Pancreas (tissue), 10 donors: ENCODE measurements around the gene ZFYVE16. TPM values are rescaled to one million over a fixed set of nuclear protein-coding genes. Genes with fewer than 3 reads are reported as not detected.

Experiments
- ATAC-seq, 4 donors: fragments of 200-7000 bp; cut with Tn5 transposase; one replicate each; pipeline versions ENCODE4 v1.8.0 to v1.9.1; 2020; ENCODE audit warnings: mild to moderate bottlenecking in 4 of 4, moderate library complexity in 4 of 4
- DNase-seq, 6 donors: peaks; one replicate each; pipeline ENCODE4 v3.0.0-alpha.2; 2020
- FAIRE-seq: peaks from 2 replicates; lab custom pipeline; 2012; peaks lifted over from hg19 to GRCh38; lab: Jason Lieb, UNC
- H3K27ac ChIP-seq, 4 donors: fragments of 200-600 bp; sonication (generic); 1 replicate in 3 of 4; 2 replicates in 1 of 4; pipeline versions ENCODE4 v1.5.0 to v1.8.0; 2020
- H3K27me3 ChIP-seq, 4 donors: fragments of 200-600 bp; one replicate each; pipeline ENCODE4 v1.8.0; 2021
- H3K36me3 ChIP-seq, 3 donors: fragments of 200-600 bp; sonication (generic) in 1 of 3; one replicate each; pipeline versions ENCODE4 v1.5.0 to v1.8.0; 2020 to 2021
- H3K4me1 ChIP-seq, 3 donors: fragments of 200-600 bp; one replicate each; pipeline ENCODE4 v1.8.0; 2021
- H3K4me3 ChIP-seq, 4 donors: fragments of 200-600 bp; sonication (generic) in 2 of 4; one replicate each; pipeline versions ENCODE4 v1.5.0 to v1.8.0; 2020 to 2021
- H3K9me3 ChIP-seq, 4 donors: fragments of 200-600 bp; one replicate each; pipeline ENCODE4 v1.8.0; 2021
- CTCF ChIP-seq, 4 donors: fragments of 200-600 bp; sonication (generic) in 3 of 4; IDR thresholded peaks; one replicate each; pipeline versions ENCODE4 v1.5.0 to v1.8.0; 2021; ENCODE audit warnings: antibody characterized with exemption in 4 of 4
- WGBS, 2 donors: extraction: QIAGEN DNeasy Blood & Tissue Kit; methylation state at CpG; one replicate each; pipeline ENCODE4 v1.1.7; 2013; 5-methylcytosine and 5-hydroxymethylcytosine counted together
- intact Hi-C, 3 donors: fragments of 100-400 bp; cut with DNase I; formaldehyde crosslinking; loops; one replicate each; pipeline versions ENCODE4 v1.11.1 to v1.14.2; 2022
- polyA plus RNA-seq, 2 donors: library from polyadenylated mRNA; stranded (reverse); fragments of 200-250 nt; gene quantifications; one replicate each; pipeline ENCODE4 v1.2.3, GENCODE V29; 2013
- total RNA-seq, 6 donors: library from RNA; stranded (reverse); fragmentation: NEBNext Ultra II Directional in 4 of 6; extraction: Animal tissue kit (Norgen Biotek cat#: 25700) in 4 of 6; gene quantifications; one replicate each; pipeline versions ENCODE4 v1.2.1 to v1.2.4, GENCODE V29; 2021 to 2023
- donor health status: healthy with polysubstance abuse.
- donor health status: DM: no; HTN: no; CAD: no; lungs with moderate emphysema.
- donor health status: DM: no; HTN: no; CAD: no.
- donor health status: control.
- donor health status: control.
- donor health status: Bipolar disorder and iron deficiency.
- donor health status: DM: yes; HTN: yes; CAD: no.
- donor health status: DM: no; HTN: no; CAD: no.
- donor health status: DM: no; HTN: no; CAD: no.
- donor health status: DM: yes; HTN: yes; CAD: no.

Gene ZFYVE16
- total and polyA plus RNA-seq, 8 donors = 6.3 to 22.6 (median 8.7) TPM

- no peak overlapping the region for H3K27ac ChIP-seq
- no peak for DNase-seq
- no peaks in the 10 kb centered on the region for H3K36me3 ChIP-seq
- no peak for ATAC-seq
- intact Hi-C loops = no loop called here
- 92 to 97% methylated on average over 2 of the region's 2 CpGs for WGBS, 2 donors
- no peak for FAIRE-seq
- no peak for TF ChIP-seq CTCF (IDR thresholded peaks at IDR 0.05)
- no peak overlapping the region for H3K4me3 ChIP-seq
- no peaks in the 10 kb centered on the region for H3K9me3 ChIP-seq
- H3K27me3 ChIP-seq = no peaks in the 10 kb centered on the region
- peaks cover 0 to 1% (median 0%) of the 10 kb centered on the region in 3 donors for H3K4me1 ChIP-seq
These were observed 4.1 kb upstream of the ZFYVE16 start for GRCh38 chr5:80403782-80404181.

- ATAC-seq (peak; percentile 52 to 77 (median 65)), FAIRE-seq (no peak), DNase-seq (peak in 4 of 6 donors; percentile 18 to 25 (median 19))
- Histone ChIP-seq H3K9me3 (no peaks in the 10 kb centered on the region), H3K4me1 (peaks cover 5 to 16% (median 13%) of the 10 kb centered on the region in 3 donors), H3K4me3 (peak overlapping the region; percentile 57 to 89 (median 85)), H3K27ac (peak overlapping the region; percentile 89 to 99 (median 94)), H3K27me3 (no peaks in the 10 kb centered on the region), H3K36me3 (no peaks in the 10 kb centered on the region)
- WGBS, 2 donors = 21 to 26% methylated on average over 31 of the region's 31 CpGs
- TF ChIP-seq CTCF (IDR thresholded peaks at IDR 0.05) = no peak
- intact Hi-C loops = no loop called here
These were observed 707 bp upstream of the ZFYVE16 start for GRCh38 chr5:80406980-80407734.

- Histone ChIP-seq H3K27ac (peak overlapping the region; percentile 89 to 99 (median 94)), H3K27me3 (no peaks in the 10 kb centered on the region), H3K4me3 (peak overlapping the region; percentile 57 to 89 (median 85)), H3K36me3 (no peaks in the 10 kb centered on the region), H3K9me3 (no peaks in the 10 kb centered on the region), H3K4me1 (peaks cover 5 to 16% (median 13%) of the 10 kb centered on the region in 3 donors)
- ATAC-seq (peak; percentile 67 to 80 (median 72)), DNase-seq (peak in 5 of 6 donors; percentile 52 to 87 (median 67)), FAIRE-seq (no peak)
- TF ChIP-seq CTCF (IDR thresholded peaks at IDR 0.05) = peak in 1 of 4 donors; percentile 19
- 3 to 5% methylated on average over 24 of the region's 24 CpGs for WGBS, 2 donors
- intact Hi-C loops = no loop called here
These were observed 861 bp downstream of the ZFYVE16 start for GRCh38 chr5:80408484-80409366.

DNA sequence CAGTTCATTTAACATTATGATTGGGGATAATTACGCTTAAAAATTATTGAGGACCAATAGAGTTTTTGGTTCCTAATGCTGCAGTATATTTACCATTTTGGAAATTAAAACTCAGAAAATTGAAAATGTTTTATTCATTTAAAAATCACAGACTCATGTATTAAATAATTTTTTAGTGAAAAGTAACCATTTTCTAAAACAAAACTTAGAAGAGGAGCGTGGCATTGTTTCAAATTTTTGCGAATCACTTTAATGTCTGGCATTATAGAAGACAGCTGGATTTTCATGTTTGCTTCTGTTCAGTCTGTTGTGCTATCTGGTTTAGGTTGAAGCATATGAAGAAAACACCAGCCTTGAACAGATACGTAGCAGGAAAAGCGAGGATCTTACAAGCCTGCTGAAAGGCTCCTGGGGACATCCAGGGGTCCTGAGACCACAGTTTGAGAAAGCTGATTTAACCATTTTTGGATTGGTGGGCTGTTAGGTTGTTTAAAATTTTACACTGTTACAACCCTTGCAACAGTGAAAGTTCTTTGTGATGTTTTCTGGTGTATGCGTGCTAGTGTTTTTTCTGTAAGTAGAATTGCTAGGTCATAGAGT lies 1.6 kb downstream of the ZFYVE16 start:
- no peak for ATAC-seq
- Histone ChIP-seq H3K36me3 (no peaks in the 10 kb centered on the region), H3K4me3 (no peak overlapping the region), H3K4me1 (peaks cover 5 to 16% (median 13%) of the 10 kb centered on the region in 3 donors), H3K27me3 (no peaks in the 10 kb centered on the region), H3K27ac (no peak overlapping the region), H3K9me3 (no peaks in the 10 kb centered on the region)
- intact Hi-C loops = no loop called here
- 52 to 69% methylated on average over 6 of the region's 6 CpGs for WGBS, 2 donors
- FAIRE-seq = no peak
- no peak for TF ChIP-seq CTCF (IDR thresholded peaks at IDR 0.05)
- DNase-seq = no peak
